Nephron progenitor cell (in vitro differentiated cells): ENCODE results near the gene NFKBIB.
"Not testable (repeated sequence)": the region's sequence is repeated elsewhere in the genome, so short reads cannot be mapped to it uniquely, and the experiment has no call there.

ENCODE experiments used
- DNase-seq: peaks from one replicate; pipeline ENCODE4 v3.0.0; 2021
- H3K27ac Mint-ChIP-seq: 2 replicates; pipeline ENCODE4 v1.8.0; 2021; ENCODE audit warnings: mild to moderate bottlenecking, moderate library complexity, mixed read lengths
- H3K27me3 Mint-ChIP-seq: 2 replicates; pipeline ENCODE4 v1.8.0; 2021; ENCODE audit warnings: mild to moderate bottlenecking, low read depth, mixed read lengths; ENCODE audit not compliant: poor library complexity
- H3K36me3 Mint-ChIP-seq: 2 replicates; pipeline ENCODE4 v1.8.0; 2021; ENCODE audit warnings: low read depth, mixed read lengths
- H3K4me1 Mint-ChIP-seq: 2 replicates; pipeline ENCODE4 v1.8.0; 2021; ENCODE audit warnings: mixed read lengths
- H3K4me3 Mint-ChIP-seq: 2 replicates; pipeline ENCODE4 v1.8.0; 2021; ENCODE audit warnings: mild to moderate bottlenecking, moderate library complexity, mixed read lengths
- H3K9me3 Mint-ChIP-seq: 2 replicates; pipeline ENCODE4 v1.8.0; 2021; ENCODE audit warnings: mild to moderate bottlenecking, moderate library complexity, mixed read lengths
- TF ChIP-seq, protein P1 (sequence below): fragments of 200-600 bp; sonication (generic); IDR thresholded peaks from 2 replicates; pipeline ENCODE4 v1.5.0; 2021; ENCODE audit warnings: antibody characterized with exemption

The NFKBIB gene

DNA sequence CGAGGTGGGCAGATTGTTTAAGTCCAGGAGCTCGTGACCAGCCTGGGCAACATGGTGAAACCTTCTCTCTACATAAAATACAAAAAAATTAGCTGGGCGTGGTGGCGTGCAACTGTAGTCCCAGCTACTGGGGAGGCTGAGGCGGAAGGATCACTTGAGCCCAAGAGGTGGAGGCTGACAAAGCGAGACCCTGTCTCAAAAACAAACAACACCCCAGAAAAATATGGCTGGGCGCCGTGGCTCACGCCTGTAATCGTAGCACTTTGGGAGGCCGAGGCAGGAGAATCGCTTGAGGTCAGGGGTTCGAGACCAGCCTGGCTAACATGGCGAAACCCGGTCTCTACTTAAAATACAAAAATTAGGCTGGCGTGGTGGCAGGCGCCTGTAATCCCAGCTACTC is 46.6 kb upstream of the NFKBIB start:
- Mint-ChIP-seq H3K4me1 (peaks cover 43% of the 10 kb centered on the region), H3K36me3 (peaks cover 14% of the 10 kb centered on the region), H3K4me3 (peak overlapping the region; percentile 90), H3K9me3 (peaks cover 33% of the 10 kb centered on the region), H3K27ac (peak overlapping the region; percentile 39), H3K27me3 (peaks cover 7% of the 10 kb centered on the region)
- DNase-seq, result no peak
- TF ChIP-seq, protein P1, sequence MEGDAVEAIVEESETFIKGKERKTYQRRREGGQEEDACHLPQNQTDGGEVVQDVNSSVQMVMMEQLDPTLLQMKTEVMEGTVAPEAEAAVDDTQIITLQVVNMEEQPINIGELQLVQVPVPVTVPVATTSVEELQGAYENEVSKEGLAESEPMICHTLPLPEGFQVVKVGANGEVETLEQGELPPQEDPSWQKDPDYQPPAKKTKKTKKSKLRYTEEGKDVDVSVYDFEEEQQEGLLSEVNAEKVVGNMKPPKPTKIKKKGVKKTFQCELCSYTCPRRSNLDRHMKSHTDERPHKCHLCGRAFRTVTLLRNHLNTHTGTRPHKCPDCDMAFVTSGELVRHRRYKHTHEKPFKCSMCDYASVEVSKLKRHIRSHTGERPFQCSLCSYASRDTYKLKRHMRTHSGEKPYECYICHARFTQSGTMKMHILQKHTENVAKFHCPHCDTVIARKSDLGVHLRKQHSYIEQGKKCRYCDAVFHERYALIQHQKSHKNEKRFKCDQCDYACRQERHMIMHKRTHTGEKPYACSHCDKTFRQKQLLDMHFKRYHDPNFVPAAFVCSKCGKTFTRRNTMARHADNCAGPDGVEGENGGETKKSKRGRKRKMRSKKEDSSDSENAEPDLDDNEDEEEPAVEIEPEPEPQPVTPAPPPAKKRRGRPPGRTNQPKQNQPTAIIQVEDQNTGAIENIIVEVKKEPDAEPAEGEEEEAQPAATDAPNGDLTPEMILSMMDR, result no peak

DNA sequence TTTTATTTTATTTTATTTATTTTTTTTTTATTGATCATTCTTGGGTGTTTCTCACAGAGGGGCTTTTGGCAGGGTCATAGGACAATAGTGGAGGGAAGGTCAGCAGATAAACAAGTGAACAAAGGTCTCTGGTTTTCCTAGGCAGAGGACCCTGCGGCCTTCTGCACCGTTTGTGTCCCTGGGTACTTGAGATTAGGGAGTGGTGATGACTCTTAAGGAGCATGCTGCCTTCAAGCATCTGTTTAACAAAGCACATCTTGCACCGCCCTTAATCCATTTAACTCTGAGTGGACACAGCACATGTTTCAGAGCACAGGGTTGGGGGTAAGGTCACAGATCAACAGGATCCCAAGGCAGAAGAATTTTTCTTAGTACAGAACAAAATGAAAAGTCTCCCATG is 44.8 kb upstream of the NFKBIB start:
- H3K27ac Mint-ChIP-seq, H3K27me3 Mint-ChIP-seq, H3K36me3 Mint-ChIP-seq, H3K4me3 Mint-ChIP-seq, DNase-seq: not testable (repeated sequence)
- peaks cover 46% of the 10 kb centered on the region for H3K4me1 Mint-ChIP-seq
- peaks cover 33% of the 10 kb centered on the region for H3K9me3 Mint-ChIP-seq

DNA sequence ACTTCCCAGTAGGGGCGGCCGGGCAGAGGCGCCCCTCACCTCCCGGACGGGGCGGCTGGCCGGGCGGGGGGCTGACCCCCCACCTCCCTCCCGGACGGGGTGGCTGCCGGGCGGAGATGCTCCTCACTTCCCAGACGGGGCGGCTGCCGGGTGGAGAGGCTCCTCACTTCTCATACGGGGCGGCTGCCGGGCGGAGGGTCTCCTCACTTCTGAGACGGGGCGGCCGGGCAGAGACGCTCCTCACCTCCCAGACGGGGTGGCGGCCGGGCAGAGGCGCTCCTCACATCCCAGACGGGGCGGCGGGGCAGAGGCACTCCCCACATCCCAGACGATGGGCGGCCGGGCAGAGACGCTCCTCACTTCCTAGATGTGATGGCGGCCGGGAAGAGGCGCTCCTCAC is 44.0 kb upstream of the NFKBIB start:
- H3K27ac Mint-ChIP-seq, H3K36me3 Mint-ChIP-seq, H3K27me3 Mint-ChIP-seq, DNase-seq, H3K4me3 Mint-ChIP-seq: not testable (repeated sequence)
- peaks cover 47% of the 10 kb centered on the region for H3K4me1 Mint-ChIP-seq
- peaks cover 33% of the 10 kb centered on the region for H3K9me3 Mint-ChIP-seq

DNA sequence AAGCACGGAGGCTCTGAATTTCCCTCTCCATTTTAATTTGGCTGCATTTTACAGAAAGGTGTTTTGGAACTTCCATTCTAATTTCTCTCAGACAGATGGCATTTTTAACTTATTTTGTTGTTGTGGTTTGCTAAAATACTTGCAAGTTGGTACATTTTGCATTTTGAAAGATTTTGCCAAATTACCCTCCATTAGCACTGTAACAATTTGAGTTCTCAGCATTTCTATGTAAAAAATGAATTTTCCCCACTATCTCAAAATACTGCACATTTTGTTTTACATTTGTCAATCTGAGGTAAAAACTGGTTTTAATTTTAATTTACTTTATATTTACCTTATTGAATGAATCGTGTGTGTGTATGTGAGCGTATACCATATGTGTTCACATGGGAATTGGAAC is 43.0 kb upstream of the NFKBIB start:
- Mint-ChIP-seq H3K4me3 (no peak overlapping the region), H3K4me1 (peaks cover 42% of the 10 kb centered on the region), H3K27ac (no peak overlapping the region), H3K27me3 (peaks cover 3% of the 10 kb centered on the region), H3K36me3 (peaks cover 5% of the 10 kb centered on the region), H3K9me3 (peaks cover 33% of the 10 kb centered on the region)
- DNase-seq, result no peak
- TF ChIP-seq, protein P1, result no peak

DNA sequence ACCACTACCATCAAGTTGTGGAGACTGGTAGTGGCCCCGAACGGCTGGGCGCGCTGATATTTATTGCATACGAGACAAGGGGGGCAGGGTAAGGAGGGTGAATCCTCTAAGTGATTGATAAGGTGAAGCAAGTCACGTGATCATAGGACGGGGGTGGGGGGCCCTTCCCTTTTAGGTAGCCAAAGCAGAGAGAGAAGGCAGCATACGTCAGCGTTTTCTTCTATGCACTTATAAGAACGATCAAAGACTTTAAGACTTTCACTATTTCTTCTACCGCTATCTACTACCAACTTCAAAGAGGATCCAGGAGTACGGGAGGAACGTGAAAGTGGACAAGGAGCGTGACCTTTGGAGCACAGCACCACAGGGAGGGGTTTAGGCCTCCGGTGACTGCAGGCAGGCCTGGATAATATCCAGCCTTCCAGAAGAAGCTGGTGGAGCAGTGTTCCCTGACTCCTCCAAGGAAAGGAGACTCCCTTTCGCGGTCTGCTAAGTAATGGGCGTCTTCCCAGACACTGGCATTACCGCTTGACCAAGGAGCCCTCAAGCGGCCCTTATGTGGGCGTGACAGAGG is 40.1 kb upstream of the NFKBIB start:
- peak overlapping the region; percentile 95 for H3K27ac Mint-ChIP-seq
- peak overlapping the region; percentile 23 for H3K4me3 Mint-ChIP-seq
- H3K36me3 Mint-ChIP-seq, DNase-seq, H3K27me3 Mint-ChIP-seq: not testable (repeated sequence)
- H3K4me1 Mint-ChIP-seq, result peaks cover 46% of the 10 kb centered on the region
- H3K9me3 Mint-ChIP-seq, result peaks cover 21% of the 10 kb centered on the region

DNA sequence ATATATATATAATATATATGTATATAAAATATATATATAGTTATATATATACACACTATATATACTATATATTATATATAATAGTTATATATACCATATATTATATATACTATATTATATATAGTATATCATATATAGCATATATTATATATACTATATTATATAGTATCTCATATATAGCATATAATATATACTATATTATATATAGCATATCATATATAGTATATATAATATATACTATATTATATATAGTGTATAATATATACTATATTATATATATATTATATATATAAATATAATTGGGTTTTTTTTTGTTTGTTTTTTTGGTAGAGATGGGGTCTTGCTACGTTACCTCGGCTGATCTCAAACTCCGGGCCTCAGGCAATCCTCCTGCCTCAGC is 38.4 kb upstream of the NFKBIB start:
- peaks cover 18% of the 10 kb centered on the region for H3K9me3 Mint-ChIP-seq
- no peak for DNase-seq
- peaks cover 5% of the 10 kb centered on the region for H3K36me3 Mint-ChIP-seq
- no peak overlapping the region for H3K27ac Mint-ChIP-seq
- H3K4me3 Mint-ChIP-seq, result no peak overlapping the region
- peaks cover 60% of the 10 kb centered on the region for H3K4me1 Mint-ChIP-seq
- TF ChIP-seq, protein P1, result no peak
- H3K27me3 Mint-ChIP-seq, result peaks cover 6% of the 10 kb centered on the region

DNA sequence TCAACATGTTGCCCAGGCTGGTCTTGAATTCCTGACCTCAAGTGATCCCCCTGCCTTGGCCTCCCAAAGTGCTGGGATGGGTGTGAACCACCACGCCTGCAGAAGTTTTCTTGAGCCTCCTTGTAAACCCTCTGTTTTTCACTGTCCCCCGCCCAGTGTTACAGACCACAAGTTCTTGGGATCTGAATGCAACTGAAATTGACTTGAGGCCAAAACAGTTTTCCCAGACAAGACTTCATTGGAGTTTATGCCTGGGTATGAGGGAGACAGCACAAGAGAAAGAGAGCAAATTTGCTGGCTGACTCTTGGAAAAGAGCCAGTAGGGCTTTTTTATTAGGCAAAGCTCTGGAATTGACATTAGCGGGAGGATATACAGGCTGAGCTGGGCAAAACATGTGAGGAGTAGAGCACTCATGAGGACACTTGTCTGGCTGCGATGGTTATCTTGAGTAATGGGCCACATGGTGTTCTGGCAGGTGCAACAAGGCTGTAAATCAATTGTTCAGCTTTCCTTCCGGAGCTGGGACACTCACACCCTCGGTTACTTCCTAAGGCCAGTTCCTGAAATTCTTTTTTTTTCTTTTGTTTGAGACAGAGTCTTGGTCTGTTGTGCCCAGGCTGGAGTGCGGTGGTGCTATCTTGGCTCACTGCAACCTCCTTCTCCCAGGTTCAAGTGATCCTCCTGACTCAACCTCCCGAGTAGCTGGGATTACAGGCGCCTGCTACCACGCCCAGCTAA is 37.3 kb upstream of the NFKBIB start:
- DNase-seq, result no peak
- Mint-ChIP-seq H3K9me3 (peaks cover 7% of the 10 kb centered on the region), H3K4me3 (no peak overlapping the region), H3K36me3 (no peaks in the 10 kb centered on the region), H3K27me3 (peaks cover 3% of the 10 kb centered on the region), H3K4me1 (peaks cover 55% of the 10 kb centered on the region), H3K27ac (peak overlapping the region; percentile 86)
- TF ChIP-seq, protein P1, result no peak
